H1 (cell line): Measurements from ENCODE around the gene BABAM2. TPM values are rescaled to one million over a fixed set of nuclear protein-coding genes. Genes with fewer than 3 reads are reported as not detected.

Source experiments
- CTCF ChIA-PET: fragments of 300-600 bp; sonication (Branson Sonifier 250); formaldehyde crosslinking; loops from one replicate; lab custom pipeline; 2021; ENCODE audit not compliant: partially characterized antibody; lab: Charles Lee
- POLR2A ChIA-PET: fragments of 300-600 bp; sonication (Branson Sonifier 250); formaldehyde crosslinking; loops from one replicate; lab custom pipeline; 2021; ENCODE audit warnings: inconsistent platforms; ENCODE audit not compliant: partially characterized antibody; lab: Charles Lee
- DNase-seq, 2 experiments: peaks; one replicate each; pipeline versions ENCODE4 v3.0.0 to v3.0.0-alpha.2; 2010 to 2022; ENCODE audit warnings: low spot score in 2 of 2, low read depth in 1 of 2, mixed read lengths in 1 of 2
- FAIRE-seq: peaks from 2 replicates; lab custom pipeline; 2011; peaks lifted over from hg19 to GRCh38; lab: Jason Lieb, UNC
- H2AFZ ChIP-seq: 2 replicates; pipeline ENCODE4 v1.8.1; 2012; ENCODE audit warnings: low read length, inconsistent platforms
- H2AK5ac ChIP-seq: 2 replicates; pipeline ENCODE4 v1.6.1; 2013; ENCODE audit warnings: low read depth, low read length
- H2BK120ac ChIP-seq: replicated peaks from 2 replicates; pipeline ENCODE3; 2013; ENCODE audit warnings: low read depth, low read length, inconsistent platforms
- H2BK12ac ChIP-seq: 2 replicates; pipeline ENCODE4 v1.6.1; 2013; ENCODE audit warnings: low read depth, low read length
- H2BK15ac ChIP-seq: 2 replicates; pipeline ENCODE4 v1.6.1; 2013; ENCODE audit warnings: low read length
- H2BK20ac ChIP-seq: 2 replicates; pipeline ENCODE4 v1.6.1; 2013; ENCODE audit warnings: low read length
- H2BK5ac ChIP-seq: 2 replicates; pipeline ENCODE4 v1.6.1; 2013; ENCODE audit warnings: low read depth, low read length
- H3K14ac ChIP-seq: 2 replicates; pipeline ENCODE4 v1.6.1; 2013; ENCODE audit warnings: inconsistent platforms; ENCODE audit not compliant: insufficient read length
- H3K18ac ChIP-seq: 2 replicates; pipeline ENCODE4 v1.6.1; 2013; ENCODE audit warnings: low read length; ENCODE audit errors: extremely low read depth
- H3K23ac ChIP-seq: 2 replicates; pipeline ENCODE4 v1.6.1; 2013; ENCODE audit warnings: inconsistent platforms; ENCODE audit not compliant: insufficient read length
- H3K23me2 ChIP-seq: 2 replicates; pipeline ENCODE4 v1.6.1; 2013; ENCODE audit warnings: low read depth, low read length
- H3K27ac ChIP-seq: 2 replicates; pipeline ENCODE4 v1.6.1; 2011; ENCODE audit warnings: low read depth, low read length, inconsistent platforms
- H3K27me3 ChIP-seq, 4 experiments: replicated peaks in 1 of 4; 1 replicate in 1 of 4; 2 replicates in 3 of 4; pipeline versions ENCODE4 v1.6.1 to v1.8.1; 2011 to 2013; ENCODE audit warnings: low read length in 3 of 4, mild to moderate bottlenecking in 3 of 4, inconsistent platforms in 2 of 4, mixed read lengths in 2 of 4, moderate library complexity in 1 of 4; ENCODE audit not compliant: control insufficient read depth in 3 of 4, insufficient read depth in 3 of 4; ENCODE audit errors: extremely low read depth in 1 of 4
- H3K36me3 ChIP-seq, 4 experiments: 2 replicates each; pipeline versions ENCODE4 v1.6.1 to v1.8.1; 2011 to 2013; ENCODE audit warnings: mild to moderate bottlenecking in 4 of 4, low read length in 3 of 4, moderate library complexity in 2 of 4, control low read depth in 1 of 4, inconsistent platforms in 1 of 4; ENCODE audit not compliant: insufficient read depth in 4 of 4, control insufficient read depth in 2 of 4
- H3K4ac ChIP-seq: replicated peaks from 2 replicates; pipeline ENCODE3; 2013; ENCODE audit warnings: low read length, low read depth, mixed read lengths, inconsistent platforms; ENCODE audit not compliant: insufficient read length
- H3K4me1 ChIP-seq, 4 experiments: replicated peaks in 1 of 4; 1 replicate in 1 of 4; 2 replicates in 3 of 4; pipeline versions ENCODE4 v1.6.1 to v1.8.1; 2011 to 2013; ENCODE audit warnings: low read length in 3 of 4, inconsistent platforms in 2 of 4, mixed read lengths in 1 of 4; ENCODE audit not compliant: insufficient read depth in 4 of 4, control insufficient read depth in 3 of 4
- H3K4me2 ChIP-seq, 2 experiments: 2 replicates each; pipeline versions ENCODE4 v1.6.1 to v1.8.1; 2011 to 2013; ENCODE audit warnings: low read depth in 2 of 2, low read length in 2 of 2, control low read depth in 1 of 2, inconsistent platforms in 1 of 2, mild to moderate bottlenecking in 1 of 2; ENCODE audit not compliant: insufficient read depth in 1 of 2
- H3K4me3 ChIP-seq, 4 experiments: fragments of 200-600, 300-600 bp in 1 of 4; sonication (generic), shearing (Covaris generic), sonication (Bioruptor Twin) in 1 of 4; 2 replicates each; pipeline versions ENCODE4 v1.5.1 to v1.8.1; 2011 to 2016; ENCODE audit warnings: low read length in 4 of 4, low read depth in 3 of 4, control low read depth in 2 of 4, inconsistent platforms in 2 of 4, mild to moderate bottlenecking in 2 of 4, mixed read lengths in 1 of 4, moderate library complexity in 1 of 4; ENCODE audit not compliant: insufficient read depth in 2 of 4; ENCODE audit errors: extremely low read depth in 1 of 4
- H3K56ac ChIP-seq: replicated peaks from 2 replicates; pipeline ENCODE3; 2013; ENCODE audit warnings: low read depth, mild to moderate bottlenecking, mixed read lengths, low read length, inconsistent platforms; ENCODE audit not compliant: insufficient read length
- H3K79me1 ChIP-seq: 2 replicates; pipeline ENCODE4 v1.6.1; 2013; ENCODE audit warnings: low read depth, low read length, control low read depth
- H3K79me2 ChIP-seq, 2 experiments: 2 replicates each; pipeline versions ENCODE4 v1.6.1 to v1.8.1; 2012 to 2013; ENCODE audit warnings: low read length in 2 of 2, mild to moderate bottlenecking in 2 of 2, inconsistent platforms in 1 of 2; ENCODE audit not compliant: insufficient read depth in 2 of 2, control insufficient read depth in 1 of 2
- H3K9ac ChIP-seq, 4 experiments: replicated peaks in 1 of 4; 1 replicate in 1 of 4; 2 replicates in 3 of 4; pipeline versions ENCODE4 v1.6.1 to v1.8.1; 2011 to 2013; ENCODE audit warnings: low read depth in 3 of 4, low read length in 3 of 4, control low read depth in 2 of 4, mild to moderate bottlenecking in 2 of 4, moderate library complexity in 2 of 4, inconsistent platforms in 1 of 4; ENCODE audit errors: extremely low read depth in 1 of 4
- H3K9me3 ChIP-seq, 2 experiments: 2 replicates each; pipeline versions ENCODE4 v1.6.1 to v1.8.1; 2012 to 2013; ENCODE audit warnings: mild to moderate bottlenecking in 2 of 2, moderate library complexity in 2 of 2, control low read depth in 1 of 2, inconsistent platforms in 1 of 2, low read depth in 1 of 2, low read length in 1 of 2, mixed read lengths in 1 of 2; ENCODE audit not compliant: insufficient read depth in 2 of 2
- H4K20me1 ChIP-seq, 2 experiments: replicated peaks in 1 of 2; 2 replicates each; pipeline versions ENCODE3 to v1.8.1; 2011 to 2013; ENCODE audit warnings: inconsistent platforms in 2 of 2, low read length in 2 of 2, mild to moderate bottlenecking in 1 of 2; ENCODE audit not compliant: insufficient read depth in 2 of 2, control insufficient read depth in 1 of 2
- H4K5ac ChIP-seq: 2 replicates; pipeline ENCODE4 v1.6.1; 2013; ENCODE audit warnings: low read length, low read depth, mixed read lengths, inconsistent platforms; ENCODE audit not compliant: insufficient read length
- H4K8ac ChIP-seq: 2 replicates; pipeline ENCODE4 v1.8.0; 2013; ENCODE audit warnings: mild to moderate bottlenecking, moderate library complexity, low read length, inconsistent platforms; ENCODE audit not compliant: insufficient read depth; ENCODE audit errors: extremely low read depth
- H4K91ac ChIP-seq: replicated peaks from 2 replicates; pipeline ENCODE3; 2013; ENCODE audit warnings: low read length, mixed read lengths, inconsistent platforms; ENCODE audit not compliant: insufficient read length
- BACH1 ChIP-seq: IDR thresholded peaks from 2 replicates; pipeline ENCODE4 v1.6.1; 2012; ENCODE audit warnings: low read length, improper control_type of control experiment
- CTBP2 ChIP-seq: IDR thresholded peaks from 2 replicates; pipeline ENCODE4 v1.7.0; 2011; ENCODE audit warnings: borderline replicate concordance, mild to moderate bottlenecking, moderate library complexity, mixed read lengths, low read length; ENCODE audit not compliant: insufficient read depth, insufficient read length
- NANOG ChIP-seq: IDR thresholded peaks from 2 replicates; pipeline ENCODE4 v1.6.1; 2011; ENCODE audit warnings: low read length, low read depth, mild to moderate bottlenecking, inconsistent platforms; ENCODE audit not compliant: insufficient read depth, poor library complexity, severe bottlenecking
- SP2 ChIP-seq: IDR thresholded peaks from 2 replicates; pipeline ENCODE4 v1.6.1; 2012; ENCODE audit warnings: mild to moderate bottlenecking, low read length, inconsistent platforms
- TBP ChIP-seq: IDR thresholded peaks from 2 replicates; pipeline ENCODE4 v1.6.1; 2011; ENCODE audit warnings: low read depth, low read length, improper control_type of control experiment
- YY1 ChIP-seq: IDR thresholded peaks from 2 replicates; pipeline ENCODE4 v1.6.1; 2011; ENCODE audit warnings: low read depth, mild to moderate bottlenecking, low read length
- WGBS, 2 experiments: shearing (Covaris generic) in 1 of 2; methylation state at CpG; one replicate each; pipeline versions ENCODE4 v1.1.6 to v1.1.7; 2013 to 2015; ENCODE audit warnings: low lambda C conversion rate in 2 of 2, mixed read lengths in 2 of 2, inconsistent platforms in 1 of 2, low coverage in 1 of 2, missing lambda C conversion rate in 1 of 2; ENCODE audit not compliant: insufficient replicate concordance in 2 of 2, insufficient coverage in 1 of 2, insufficient read length in 1 of 2; ENCODE audit errors: extremely low coverage in 1 of 2, missing lambda C conversion rate in 1 of 2; 5-methylcytosine and 5-hydroxymethylcytosine counted together
- polyA plus RNA-seq, 7 experiments: library from polyadenylated mRNA; depleted of rRNA in 3 of 7; stranded (reverse) in 5 of 7; unstranded in 2 of 7; fragments of >200 nt in 5 of 7; fragments of 200-250 nt in 2 of 7; gene quantifications; 1 replicate in 5 of 7; 2 replicates in 1 of 7; 4 replicates in 1 of 7; pipeline versions ENCODE4 v1.2.1 to v1.2.3, GENCODE V29; 2011 to 2013; ENCODE audit warnings: missing spikeins in 2 of 7, mixed read lengths in 2 of 7
- total RNA-seq: library from RNA; stranded (reverse); fragmentation: NEBNext Ultra II Directional; extraction: Animal tissue kit (Norgen Biotek cat#: 25700); gene quantifications from 2 replicates; pipeline ENCODE4 v1.2.1, GENCODE V29; 2021

The BABAM2 gene
- total and polyA plus RNA-seq, 2 of the 8 experiments (the other 6 are each of a cell fraction or from before 2014, with no cell fraction given) = 15.8 to 20.9 TPM

- H4K5ac ChIP-seq = no peak overlapping the region
- H3K9me3 ChIP-seq = no peaks in the 10 kb centered on the region
- TF ChIP-seq TBP (no peak), YY1 (no peak), BACH1 (no peak), NANOG (no peak), SP2 (no peak), CTBP2 (no peak)
- no peak overlapping the region for H2BK12ac ChIP-seq
- WGBS, 2 experiments = 41% methylated on average over 2 of the region's 2 CpGs; no CpG with 5 or more reads in 1 of the 2 experiments
- no peak overlapping the region for H2BK5ac ChIP-seq
- H3K56ac ChIP-seq = no peak overlapping the region
- no peak overlapping the region for H3K4ac ChIP-seq
- H3K4me1 ChIP-seq = no peaks in the 10 kb centered on the region
- no peak overlapping the region for H3K4me2 ChIP-seq
- no peak overlapping the region for H2BK120ac ChIP-seq
- no peak overlapping the region for H3K9ac ChIP-seq
- H4K91ac ChIP-seq = no peak overlapping the region
- POLR2A ChIA-PET = no interaction called here
- no peak overlapping the region for H3K18ac ChIP-seq
- H3K79me2 ChIP-seq = no peaks in the 10 kb centered on the region
- no peak overlapping the region for H2AK5ac ChIP-seq
- H3K27ac ChIP-seq = no peak overlapping the region
- H3K23me2 ChIP-seq = no peaks in the 10 kb centered on the region
- H2BK20ac ChIP-seq = no peak overlapping the region
- DNase-seq (no peak), FAIRE-seq (no peak)
- H3K79me1 ChIP-seq = no peaks in the 10 kb centered on the region
- no peaks in the 10 kb centered on the region for H4K20me1 ChIP-seq
- no peak overlapping the region for H3K23ac ChIP-seq
- no peak overlapping the region for H2BK15ac ChIP-seq
- no peak overlapping the region for H2AFZ ChIP-seq
- CTCF ChIA-PET = interaction anchor here (0.9 kb wide), 1 partner anchor 13 kb away, joined by 4 read pairs; no protein-coding TSS in a partner anchor
- no peak overlapping the region for H3K14ac ChIP-seq
- H3K4me3 ChIP-seq = no peak overlapping the region
- H3K36me3 ChIP-seq = no peaks in the 10 kb centered on the region
- H3K27me3 ChIP-seq = no peaks in the 10 kb centered on the region
- no peak overlapping the region for H4K8ac ChIP-seq
These were observed 5.9 kb upstream of the BABAM2 start for GRCh38 chr2:27884601-27885000.
